CD8-positive, alpha-beta memory T cell (primary cell): ENCODE data around the gene ANKRD13D. TPM values are rescaled to one million over a fixed set of nuclear protein-coding genes. Genes with fewer than 3 reads are reported as not detected.

ENCODE experiments used
- CTCF ChIA-PET: fragments of 350-600 bp; sonication (Branson Sonifier 250); formaldehyde crosslinking; loops from one replicate; lab custom pipeline; 2021; ENCODE audit warnings: antibody characterized with exemption; lab: Charles Lee
- POLR2A ChIA-PET: fragments of 350-600 bp; sonication (Branson Sonifier 250); formaldehyde crosslinking; loops from one replicate; lab custom pipeline; 2021; ENCODE audit warnings: antibody characterized with exemption; lab: Charles Lee
- DNase-seq, 5 donors: peaks; one replicate each; pipeline versions ENCODE4 v3.0.0 to v3.0.0-alpha.2; 2020 to 2022; ENCODE audit warnings: mixed read lengths in 1 of 5
- H3K27ac ChIP-seq: one replicate; pipeline ENCODE4 v1.7.0; 2013; ENCODE audit warnings: low read depth, mild to moderate bottlenecking, low read length, moderate library complexity
- H3K27me3 ChIP-seq: 2 replicates; pipeline ENCODE4 v1.7.0; 2013; ENCODE audit warnings: low read length, mild to moderate bottlenecking; ENCODE audit not compliant: insufficient read depth, poor library complexity, severe bottlenecking
- H3K36me3 ChIP-seq: 2 replicates; pipeline ENCODE4 v1.7.0; 2013; ENCODE audit warnings: mild to moderate bottlenecking, low read length, moderate library complexity; ENCODE audit not compliant: insufficient read depth
- H3K4me1 ChIP-seq: 2 replicates; pipeline ENCODE4 v1.7.0; 2013; ENCODE audit warnings: mild to moderate bottlenecking, low read length, moderate library complexity; ENCODE audit not compliant: insufficient read depth
- H3K4me3 ChIP-seq: 2 replicates; pipeline ENCODE4 v1.7.0; 2013; ENCODE audit warnings: mild to moderate bottlenecking, low read length
- H3K9me3 ChIP-seq: 2 replicates; pipeline ENCODE4 v1.7.0; 2013; ENCODE audit warnings: mild to moderate bottlenecking, low read length
- H3K27ac Mint-ChIP-seq, 8 donors: one replicate each; pipeline ENCODE4 v1.8.0; 2020 to 2021; ENCODE audit warnings: mixed read lengths in 8 of 8, mild to moderate bottlenecking in 6 of 8, inconsistent platforms in 3 of 8, moderate library complexity in 3 of 8
- H3K27me3 Mint-ChIP-seq, 2 donors: one replicate each; pipeline ENCODE4 v1.8.0; 2020 to 2021; ENCODE audit warnings: mixed read lengths in 2 of 2, mild to moderate bottlenecking in 1 of 2, moderate library complexity in 1 of 2
- H3K36me3 Mint-ChIP-seq, 3 donors: one replicate each; pipeline ENCODE4 v1.8.0; 2020 to 2021; ENCODE audit warnings: mixed read lengths in 3 of 3, inconsistent platforms in 1 of 3, mild to moderate bottlenecking in 1 of 3
- H3K4me1 Mint-ChIP-seq, 3 donors: one replicate each; pipeline ENCODE4 v1.8.0; 2020 to 2021; ENCODE audit warnings: mixed read lengths in 3 of 3, inconsistent platforms in 1 of 3, mild to moderate bottlenecking in 1 of 3
- H3K4me3 Mint-ChIP-seq, 7 donors: one replicate each; pipeline ENCODE4 v1.8.0; 2020 to 2021; ENCODE audit warnings: mixed read lengths in 7 of 7, mild to moderate bottlenecking in 6 of 7, moderate library complexity in 4 of 7, inconsistent platforms in 2 of 7
- H3K9me3 Mint-ChIP-seq, 5 donors: one replicate each; pipeline ENCODE4 v1.8.0; 2020 to 2022; ENCODE audit warnings: mixed read lengths in 5 of 5, mild to moderate bottlenecking in 3 of 5, moderate library complexity in 2 of 5, inconsistent platforms in 1 of 5
- polyA plus RNA-seq: library from polyadenylated mRNA; unstranded; fragments of 300-500 nt; fragmentation: Illumina TruSeq; gene quantifications from one replicate; pipeline ENCODE4 v1.2.3, GENCODE V29; 2021
- total RNA-seq, 2 experiments: library from RNA; stranded (reverse); gene quantifications; one replicate each; pipeline ENCODE4 v1.2.3, GENCODE V29; 2021

ANKRD13D gene
- total and polyA plus RNA-seq, 3 experiments from 2014 or later = 23.9 to 90.1 (median 84.9) TPM

DNA sequence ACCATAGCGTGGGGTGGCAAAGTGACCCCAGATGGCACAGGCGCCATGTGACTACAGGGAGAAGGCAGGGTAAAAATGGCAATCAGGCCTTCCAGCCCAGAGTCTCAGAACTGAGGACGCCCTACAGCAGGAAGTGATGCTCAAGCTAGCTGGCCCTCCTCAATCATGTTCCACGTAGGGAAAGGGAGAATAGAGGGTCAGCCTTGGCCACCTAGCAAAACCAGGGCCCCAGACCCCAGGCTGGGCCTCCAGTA, 978 bp upstream of the ANKRD13D start:
- H3K27ac Mint-ChIP-seq = peak overlapping the region; percentile 86 to 100 (median 99)
- Histone ChIP-seq H3K9me3 (no peaks in the 10 kb centered on the region), H3K27me3 (no peaks in the 10 kb centered on the region), H3K27ac (peak overlapping the region; percentile 88), H3K4me3 (peak overlapping the region; percentile 92), H3K4me1 (peaks cover 72% of the 10 kb centered on the region), H3K36me3 (peaks cover 24% of the 10 kb centered on the region)
- ChIA-PET POLR2A (interaction anchor here (1.1 to 15.0 kb wide), 9 partner anchors 8 to 116 kb away, joined by 3 to 283 read pairs (median 6); partner anchors contain the start of genes GRK2, PPP1CA, SSH3 and TBC1D10C), CTCF (interaction anchor here (0.9 to 9.5 kb wide), 11 partner anchors 10 to 176 kb away, joined by 3 to 114 read pairs (median 7); partner anchors contain the start of gene GRK2)
- no peaks in the 10 kb centered on the region for H3K9me3 Mint-ChIP-seq
- H3K4me1 Mint-ChIP-seq = peaks cover 45 to 72% (median 49%) of the 10 kb centered on the region in 3 donors
- peaks cover 0 to 2% of the 10 kb centered on the region in 2 donors for H3K27me3 Mint-ChIP-seq
- peak overlapping the region; percentile 74 to 91 (median 76) for H3K4me3 Mint-ChIP-seq
- H3K36me3 Mint-ChIP-seq = peaks cover 0 to 72% (median 6%) of the 10 kb centered on the region in 3 donors
- no peak for DNase-seq

DNA sequence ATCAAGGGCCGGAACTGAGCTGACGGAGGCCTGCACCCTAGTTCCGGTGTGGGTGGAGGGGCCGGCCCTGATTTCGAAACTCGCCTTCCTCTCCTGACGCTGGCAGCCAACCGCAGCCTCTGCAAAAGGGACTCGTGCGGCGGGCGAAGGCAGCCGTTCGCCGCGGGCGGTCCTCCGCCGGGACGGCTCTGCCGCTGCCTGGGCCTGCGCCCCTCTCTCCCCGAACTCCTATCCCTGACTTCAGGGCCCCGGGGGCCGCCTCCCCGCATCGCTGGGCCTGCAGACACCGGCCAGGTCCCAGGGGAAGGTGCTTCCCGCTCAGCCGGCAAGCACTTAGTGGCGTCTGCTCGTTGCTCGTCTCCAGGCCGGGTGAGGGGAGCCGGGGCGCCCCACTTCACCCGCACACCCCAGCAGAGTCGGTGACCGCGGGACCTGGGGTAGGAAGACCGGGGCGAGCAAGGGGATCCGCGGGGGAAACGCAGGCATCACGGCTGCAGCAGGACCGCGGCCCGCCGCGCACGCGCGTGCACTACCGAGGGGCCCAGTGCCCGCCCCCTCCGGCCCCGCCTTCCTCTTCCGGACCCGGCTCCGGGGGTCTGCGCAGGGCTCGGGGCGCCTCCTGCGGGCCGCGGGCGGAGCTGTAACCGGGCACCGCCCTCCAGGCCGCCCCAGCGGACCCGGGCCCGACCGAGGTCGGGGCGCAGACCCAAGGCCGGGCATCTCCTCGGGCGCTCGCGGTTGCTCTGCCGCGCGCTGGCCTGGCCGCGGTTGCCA, 464 bp upstream of the ANKRD13D start:
- peak overlapping the region; percentile 86 to 100 (median 99) for H3K27ac Mint-ChIP-seq
- peaks cover 71% of the 10 kb centered on the region for H3K4me1 ChIP-seq
- peaks cover 0 to 2% of the 10 kb centered on the region in 2 donors for H3K27me3 Mint-ChIP-seq
- peak; percentile 86 to 94 (median 91) for DNase-seq
- peaks cover 19% of the 10 kb centered on the region for H3K36me3 ChIP-seq
- POLR2A ChIA-PET = interaction anchor here (1.0 to 15.0 kb wide), 13 partner anchors 9 to 115 kb away, joined by 3 to 283 read pairs (median 5); partner anchors contain the start of genes GRK2, POLD4, PPP1CA and SSH3
- H3K4me3 Mint-ChIP-seq = peak overlapping the region; percentile 74 to 91 (median 76)
- no peaks in the 10 kb centered on the region for H3K9me3 ChIP-seq
- H3K9me3 Mint-ChIP-seq = no peaks in the 10 kb centered on the region
- peaks cover 0 to 68% (median 6%) of the 10 kb centered on the region in 3 donors for H3K36me3 Mint-ChIP-seq
- peaks cover 50 to 75% (median 51%) of the 10 kb centered on the region in 3 donors for H3K4me1 Mint-ChIP-seq
- CTCF ChIA-PET = interaction anchor here (0.7 to 9.5 kb wide), 19 partner anchors 10 to 176 kb away, joined by 3 to 114 read pairs (median 4); partner anchors contain the start of genes GRK2, PPP1CA and PTPRCAP
- peak overlapping the region; percentile 92 for H3K4me3 ChIP-seq
- peak overlapping the region; percentile 88 for H3K27ac ChIP-seq
- H3K27me3 ChIP-seq = no peaks in the 10 kb centered on the region

DNA sequence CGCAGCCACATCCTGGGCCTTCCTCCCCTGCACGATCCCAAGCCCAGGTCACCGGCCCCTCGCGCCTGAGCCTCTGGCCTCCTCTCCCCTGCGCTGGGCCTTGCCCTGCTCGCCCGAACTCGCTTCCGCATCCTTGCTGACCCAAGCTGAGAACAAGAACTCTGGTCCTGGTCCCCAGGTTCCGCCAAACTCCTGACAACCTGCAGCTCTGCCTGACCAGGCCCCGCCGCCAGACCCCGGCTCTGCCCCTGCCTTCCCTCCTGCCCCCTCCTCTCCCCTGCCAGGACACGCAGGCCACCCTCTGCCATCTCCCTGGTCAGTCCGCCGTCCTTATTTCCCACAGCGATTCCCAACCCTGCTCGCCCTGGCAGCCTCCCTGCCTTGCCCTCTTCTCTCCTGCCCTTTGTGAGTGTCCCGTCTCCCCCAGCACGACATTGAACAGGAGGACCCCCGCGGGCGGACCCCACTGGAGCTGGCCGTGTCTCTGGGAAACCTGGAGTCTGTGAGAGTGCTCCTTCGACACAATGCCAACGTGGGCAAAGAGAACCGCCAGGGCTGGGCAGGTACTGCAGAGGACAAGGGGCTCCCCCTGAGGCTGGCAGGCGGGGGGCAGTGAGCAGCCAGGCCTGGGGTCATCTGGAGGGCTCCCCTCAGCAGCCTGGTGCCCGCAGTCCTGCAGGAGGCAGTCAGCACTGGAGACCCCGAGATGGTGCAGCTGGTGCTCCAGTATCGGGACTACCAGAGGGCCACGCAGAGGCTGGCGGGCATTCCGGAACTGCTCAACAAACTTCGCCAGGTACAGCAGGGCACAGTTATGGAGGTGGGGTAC, 762 bp downstream of the ANKRD13D start:
- Histone ChIP-seq H3K36me3 (peaks cover 12% of the 10 kb centered on the region), H3K4me3 (peak overlapping the region; percentile 66), H3K4me1 (peaks cover 81% of the 10 kb centered on the region), H3K27me3 (no peaks in the 10 kb centered on the region), H3K9me3 (no peaks in the 10 kb centered on the region), H3K27ac (peak overlapping the region; percentile 76)
- Mint-ChIP-seq H3K27ac (peak overlapping the region; percentile 81 to 94 (median 91)), H3K4me1 (peaks cover 54 to 81% (median 56%) of the 10 kb centered on the region in 3 donors), H3K4me3 (peak overlapping the region; percentile 86 to 95 (median 88)), H3K36me3 (peaks cover 5 to 62% (median 11%) of the 10 kb centered on the region in 3 donors), H3K9me3 (peaks cover 0 to under 1% (median 0%) of the 10 kb centered on the region in 5 donors), H3K27me3 (peaks cover 0 to 2% of the 10 kb centered on the region in 2 donors)
- DNase-seq = no peak
- ChIA-PET CTCF (interaction anchor here (0.8 to 9.5 kb wide), 11 partner anchors 9 to 112 kb away, joined by 3 to 114 read pairs (median 4); partner anchors contain the start of genes GRK2 and PPP1CA), POLR2A (interaction anchor here (0.6 to 15.0 kb wide), 7 partner anchors 14 to 40 kb away, joined by 3 to 283 read pairs (median 6); partner anchors contain the start of genes GRK2 and SSH3)

DNA sequence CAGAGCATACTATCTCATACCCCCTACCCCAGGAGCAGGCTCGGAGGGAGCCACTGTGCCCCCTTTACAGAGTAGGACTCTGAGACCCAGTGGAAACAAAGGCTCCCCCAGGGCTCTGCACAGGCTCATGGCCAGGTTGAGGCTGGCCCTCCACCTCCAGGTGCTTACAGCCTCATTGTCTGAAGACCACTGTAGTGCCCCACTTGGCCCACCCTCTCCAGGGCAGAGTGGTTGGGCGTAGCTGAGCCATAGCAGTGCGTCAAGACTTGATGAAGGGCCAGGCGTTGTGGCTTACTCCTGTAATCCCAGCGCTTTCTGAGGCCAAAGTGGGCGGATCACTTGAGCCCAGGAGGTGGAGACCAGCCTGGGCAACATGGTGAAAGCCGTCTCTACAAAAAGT, 1.7 kb downstream of the ANKRD13D start:
- Mint-ChIP-seq H3K36me3 (peaks cover 13 to 60% (median 14%) of the 10 kb centered on the region in 3 donors), H3K9me3 (peaks cover 0 to 5% (median under 1%) of the 10 kb centered on the region in 5 donors), H3K27me3 (peaks cover 0 to 2% of the 10 kb centered on the region in 2 donors), H3K4me1 (peaks cover 53 to 76% (median 54%) of the 10 kb centered on the region in 3 donors), H3K27ac (peak overlapping the region in 7 of 8 donors; percentile 52 to 93 (median 68)), H3K4me3 (peak overlapping the region; percentile 39 to 95 (median 86))
- Histone ChIP-seq H3K4me1 (peaks cover 72% of the 10 kb centered on the region), H3K27ac (no peak overlapping the region), H3K4me3 (no peak overlapping the region), H3K9me3 (peaks cover 2% of the 10 kb centered on the region), H3K36me3 (peaks cover 12% of the 10 kb centered on the region), H3K27me3 (no peaks in the 10 kb centered on the region)
- ChIA-PET CTCF (interaction anchor here (0.6 to 9.5 kb wide), 5 partner anchors 21 to 29 kb away, joined by 3 to 114 read pairs (median 5); partner anchors contain the start of gene GRK2), POLR2A (interaction anchor here (1.2 to 15.0 kb wide), 4 partner anchors 12 to 26 kb away, joined by 4 to 283 read pairs (median 24); partner anchors contain the start of genes GRK2 and SSH3)
- DNase-seq = no peak

DNA sequence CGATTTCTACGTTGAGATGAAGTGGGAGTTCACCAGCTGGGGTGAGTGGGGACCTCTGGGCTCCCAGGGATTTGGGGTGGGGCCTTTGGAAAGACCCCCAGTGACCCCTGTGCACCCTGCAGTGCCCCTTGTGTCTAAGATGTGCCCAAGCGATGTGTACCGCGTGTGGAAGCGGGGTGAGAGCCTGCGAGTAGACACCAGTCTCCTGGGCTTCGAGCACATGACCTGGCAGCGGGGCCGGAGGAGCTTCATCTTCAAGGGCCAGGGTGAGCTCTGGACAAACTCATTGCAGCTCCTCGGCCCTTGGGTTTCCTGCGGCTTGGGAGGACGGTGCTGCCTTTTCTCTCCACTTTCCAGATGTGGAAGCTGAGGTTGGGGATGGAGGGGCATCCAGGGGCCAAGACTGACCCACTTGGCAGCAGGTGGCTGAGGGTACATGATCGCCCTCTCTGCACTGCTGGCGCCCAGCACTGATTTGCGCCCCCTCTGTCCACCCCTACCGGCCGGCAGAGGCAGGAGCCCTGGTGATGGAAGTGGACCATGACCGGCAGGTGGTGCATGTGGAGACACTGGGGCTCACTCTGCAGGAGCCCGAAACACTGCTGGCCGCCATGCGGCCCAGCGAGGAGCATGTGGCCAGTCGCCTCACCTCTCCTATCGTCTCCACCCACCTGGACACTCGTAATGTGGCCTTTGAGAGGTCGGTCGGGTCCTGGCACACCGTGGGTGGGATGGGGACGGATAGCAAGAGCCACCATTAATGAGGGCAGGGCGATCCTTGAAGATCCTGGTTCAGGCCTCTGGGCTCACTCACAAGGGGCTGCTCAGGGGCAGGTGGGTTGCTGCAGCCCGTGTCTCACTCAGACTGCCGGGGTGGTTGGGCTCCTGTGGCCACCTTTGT, 2.6 kb downstream of the ANKRD13D start:
- ChIA-PET POLR2A (interaction anchor here (1.2 to 15.0 kb wide), 2 partner anchors 12 to 19 kb away, joined by 4 to 283 read pairs; partner anchors contain the start of genes GRK2 and SSH3), CTCF (interaction anchor here (1.2 to 9.5 kb wide), 5 partner anchors 11 to 61 kb away, joined by 3 to 114 read pairs (median 5); partner anchors contain the start of genes GRK2, POLD4 and SSH3)
- H3K9me3 ChIP-seq = peaks cover 6% of the 10 kb centered on the region
- Mint-ChIP-seq H3K27ac (peak overlapping the region; percentile 71 to 99 (median 90)), H3K9me3 (peaks cover under 1 to 13% (median 7%) of the 10 kb centered on the region in 5 donors), H3K27me3 (peaks cover 0 to 2% of the 10 kb centered on the region in 2 donors), H3K36me3 (peaks cover 20 to 65% (median 23%) of the 10 kb centered on the region in 3 donors), H3K4me1 (peaks cover 51 to 73% (median 54%) of the 10 kb centered on the region in 3 donors), H3K4me3 (peak overlapping the region; percentile 4 to 86 (median 50))
- no peak overlapping the region for H3K4me3 ChIP-seq
- DNase-seq = no peak
- H3K27ac ChIP-seq = no peak overlapping the region
- no peaks in the 10 kb centered on the region for H3K27me3 ChIP-seq
- H3K36me3 ChIP-seq = peaks cover 21% of the 10 kb centered on the region
- H3K4me1 ChIP-seq = peaks cover 63% of the 10 kb centered on the region

DNA sequence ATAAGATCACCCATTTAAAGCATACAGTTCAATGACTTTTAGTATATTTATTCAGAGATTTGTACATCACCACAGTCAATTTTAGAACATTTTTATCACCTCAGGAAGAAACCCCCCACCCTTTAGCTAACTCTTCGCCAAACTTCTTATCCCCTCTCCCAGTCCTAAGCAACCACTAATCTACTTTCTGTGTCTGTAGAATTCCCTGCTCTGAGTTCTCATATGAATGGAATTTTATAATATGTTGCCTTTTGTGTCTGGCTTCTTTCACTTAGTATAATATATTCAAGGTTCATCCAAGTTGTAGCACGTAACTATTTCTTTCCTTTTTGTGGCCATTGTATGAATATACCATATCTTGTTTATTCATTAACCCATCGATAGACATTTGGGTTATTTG, 3.6 kb downstream of the ANKRD13D start:
- H3K27ac Mint-ChIP-seq = peak overlapping the region; percentile 67 to 99 (median 90)
- peaks cover 45 to 68% (median 49%) of the 10 kb centered on the region in 3 donors for H3K4me1 Mint-ChIP-seq
- peaks cover 54% of the 10 kb centered on the region for H3K4me1 ChIP-seq
- H3K36me3 Mint-ChIP-seq = peaks cover 22 to 65% (median 27%) of the 10 kb centered on the region in 3 donors
- POLR2A ChIA-PET = interaction anchor here (1.4 to 15.0 kb wide), 2 partner anchors 9 to 20 kb away, joined by 3 to 283 read pairs; partner anchors contain the start of gene GRK2
- H3K27me3 Mint-ChIP-seq = peaks cover 0 to 2% of the 10 kb centered on the region in 2 donors
- peaks cover 15% of the 10 kb centered on the region for H3K36me3 ChIP-seq
- CTCF ChIA-PET = interaction anchor here (1.4 to 9.5 kb wide), 4 partner anchors 10 to 60 kb away, joined by 3 to 114 read pairs (median 6); partner anchors contain the start of genes GRK2, POLD4 and SSH3
- peaks cover 4 to 16% (median 10%) of the 10 kb centered on the region in 5 donors for H3K9me3 Mint-ChIP-seq
- H3K27ac ChIP-seq = peak overlapping the region; percentile 20
- DNase-seq = no peak
- peaks cover 6% of the 10 kb centered on the region for H3K9me3 ChIP-seq
- H3K4me3 Mint-ChIP-seq = peak overlapping the region; percentile 43 to 86 (median 59)
- H3K27me3 ChIP-seq = no peaks in the 10 kb centered on the region
- H3K4me3 ChIP-seq = no peak overlapping the region
